KG1 (cell line): ENCODE measurements around the gene PTPRK.
A peak's percentile ranks its signal among the peaks of the same experiment; 100 is the strongest.
"Not testable (repeated sequence)": the region's sequence is repeated elsewhere in the genome, so short reads cannot be mapped to it uniquely, and the experiment has no call there.

Experiments
- DNase-seq: peaks from one replicate; lab custom pipeline; 2025; lab: John Stamatoyannopoulos, UW

Gene PTPRK

GRCh38 chr6:127952831-127953230 is 567.6 kb downstream of the PTPRK start:
- no peak for DNase-seq

GRCh38 chr6:127952176-127952575 is 568.2 kb downstream of the PTPRK start:
- no peak for DNase-seq

GRCh38 chr6:127951172-127951917 is 569.1 kb downstream of the PTPRK start:
- DNase-seq, result peak; percentile 37

GRCh38 chr6:127950566-127951145 is 569.7 kb downstream of the PTPRK start:
- DNase-seq, result peak; percentile 37

- no peak for DNase-seq
Measured at GRCh38 chr6:127949251-127949650, 571.1 kb downstream of the PTPRK start.

- DNase-seq, result no peak
Measured at GRCh38 chr6:127946388-127946787, 574.0 kb downstream of the PTPRK start.

- no peak for DNase-seq
Measured at GRCh38 chr6:127945434-127946097, 574.8 kb downstream of the PTPRK start.

- DNase-seq, result no peak
Measured at GRCh38 chr6:127941228-127941627, 579.2 kb downstream of the PTPRK start.

- DNase-seq, result no peak
Measured at GRCh38 chr6:127939442-127940066, 580.8 kb downstream of the PTPRK start.

GRCh38 chr6:127938701-127939100 is 581.7 kb downstream of the PTPRK start:
- no peak for DNase-seq

GRCh38 chr6:127937747-127938146 is 582.7 kb downstream of the PTPRK start:
- no peak for DNase-seq

GRCh38 chr6:127937102-127937501 is 583.3 kb downstream of the PTPRK start:
- DNase-seq, result no peak

GRCh38 chr6:127934956-127935355 is 585.4 kb downstream of the PTPRK start:
- no peak for DNase-seq

GRCh38 chr6:127933852-127934840 is 586.3 kb downstream of the PTPRK start:
- no peak for DNase-seq

- no peak for DNase-seq
Measured at GRCh38 chr6:127933137-127933536, 587.3 kb downstream of the PTPRK start.

GRCh38 chr6:127932708-127933107 is 587.7 kb downstream of the PTPRK start:
- DNase-seq, result no peak

GRCh38 chr6:127926441-127926840 is 594.0 kb downstream of the PTPRK start:
- DNase-seq, result not testable (repeated sequence)

GRCh38 chr6:127924440-127924839 is 596.0 kb downstream of the PTPRK start:
- no peak for DNase-seq

- DNase-seq, result no peak
Measured at GRCh38 chr6:127924031-127924430, 596.4 kb downstream of the PTPRK start.

- no peak for DNase-seq
Measured at GRCh38 chr6:127923135-127923534, 597.3 kb downstream of the PTPRK start.

GRCh38 chr6:127921982-127922381 is 598.4 kb downstream of the PTPRK start:
- no peak for DNase-seq

GRCh38 chr6:127920804-127921203 is 599.6 kb downstream of the PTPRK start:
- no peak for DNase-seq
